ENCODE results near the gene AGO4. TPM values are rescaled to one million over a fixed set of nuclear protein-coding genes. Genes with fewer than 3 reads are reported as not detected.

AGO4 gene
- total and polyA plus RNA-seq, 2 of the 8 experiments (the other 6 are each of a cell fraction or from before 2014, with no cell fraction given), result 5.5 to 7.7 TPM

DNA sequence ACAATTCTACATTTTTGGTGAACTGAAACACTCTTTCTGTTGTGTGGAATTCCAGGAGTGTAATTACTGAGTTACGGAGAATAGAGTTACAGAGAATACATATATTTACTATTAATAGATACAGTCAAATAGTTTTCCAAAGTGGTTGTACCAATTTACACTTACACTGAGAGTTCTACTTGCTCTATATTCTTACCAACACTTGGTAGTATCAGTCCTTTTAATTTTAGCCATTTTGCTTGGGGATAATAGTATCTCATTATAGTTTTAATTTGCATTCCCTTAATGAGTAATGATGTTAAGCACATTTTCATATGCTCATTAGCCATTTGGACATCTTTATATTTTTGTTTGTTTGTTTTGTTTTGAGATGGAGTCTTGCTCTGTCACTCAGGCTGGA, 28.9 kb downstream of the AGO4 start:
- Histone ChIP-seq H3K79me2 (ENCODE audit: control insufficient read depth in 1 of 2, insufficient read depth in 2 of 2, low read length in 2 of 2) (no peaks in the 10 kb centered on the region), H4K8ac (ENCODE audit: extremely low read depth, insufficient read depth, low read length) (no peak overlapping the region), H2AFZ (ENCODE audit: low read length) (no peak overlapping the region), H3K4me1 (replicated peaks in 1 of 4; ENCODE audit: control insufficient read depth in 3 of 4, insufficient read depth in 4 of 4, low read length in 3 of 4) (no peaks in the 10 kb centered on the region), H3K56ac (replicated peaks; ENCODE audit: insufficient read length, low read depth, low read length) (no peak overlapping the region), H3K27ac (ENCODE audit: low read depth, low read length) (no peak overlapping the region), H2AK5ac (ENCODE audit: low read depth, low read length) (no peak overlapping the region), H3K27me3 (replicated peaks in 1 of 4; ENCODE audit: control insufficient read depth in 3 of 4, extremely low read depth in 1 of 4, insufficient read depth in 3 of 4, low read length in 3 of 4) (no peaks in the 10 kb centered on the region), H3K23me2 (ENCODE audit: low read depth, low read length) (no peaks in the 10 kb centered on the region), H2BK5ac (ENCODE audit: low read depth, low read length) (no peak overlapping the region), H2BK20ac (ENCODE audit: low read length) (no peak overlapping the region), H3K4me3 (ENCODE audit: extremely low read depth in 1 of 4, insufficient read depth in 2 of 4, low read depth in 3 of 4, low read length in 4 of 4) (no peak overlapping the region), H3K4me2 (ENCODE audit: insufficient read depth in 1 of 2, low read depth in 2 of 2, low read length in 2 of 2) (no peak overlapping the region), H4K91ac (replicated peaks; ENCODE audit: insufficient read length, low read length) (no peak overlapping the region), H3K4ac (replicated peaks; ENCODE audit: insufficient read length, low read depth, low read length) (no peak overlapping the region), H4K5ac (ENCODE audit: insufficient read length, low read depth, low read length) (no peak overlapping the region), H3K36me3 (ENCODE audit: control insufficient read depth in 2 of 4, insufficient read depth in 4 of 4, low read length in 3 of 4) (peaks cover 0 to 11% (median 7%) of the 10 kb centered on the region in 4 experiments; a peak in 4 of 8 replicates), H2BK120ac (replicated peaks; ENCODE audit: low read depth, low read length) (no peak overlapping the region), H2BK12ac (ENCODE audit: low read depth, low read length) (no peak overlapping the region), H3K14ac (ENCODE audit: insufficient read length) (no peak overlapping the region), H2BK15ac (ENCODE audit: low read length) (no peak overlapping the region), H3K9ac (replicated peaks in 1 of 4; ENCODE audit: extremely low read depth in 1 of 4, low read depth in 3 of 4, low read length in 3 of 4) (no peak overlapping the region), H3K79me1 (ENCODE audit: low read depth, low read length) (no peaks in the 10 kb centered on the region), H3K18ac (ENCODE audit: extremely low read depth, low read length) (no peak overlapping the region), H3K9me3 (ENCODE audit: insufficient read depth in 2 of 2, low read depth in 1 of 2, low read length in 1 of 2) (no peaks in the 10 kb centered on the region), H4K20me1 (replicated peaks in 1 of 2; ENCODE audit: control insufficient read depth in 1 of 2, insufficient read depth in 2 of 2, low read length in 2 of 2) (no peaks in the 10 kb centered on the region), H3K23ac (ENCODE audit: insufficient read length) (no peak overlapping the region)
- WGBS, 2 experiments (ENCODE audit: extremely low coverage in 1 of 2, insufficient coverage in 1 of 2, insufficient read length in 1 of 2, insufficient replicate concordance in 2 of 2, low coverage in 1 of 2, low lambda C conversion rate in 2 of 2, missing lambda C conversion rate in 1 of 2), result 92% methylated on average over 1 of the region's 1 CpG; no CpG with 5 or more reads in 1 of the 2 experiments
- CTCF ChIA-PET (ENCODE audit: partially characterized antibody), result no interaction called here
- no peak for FAIRE-seq
- TF ChIP-seq POLR2AphosphoS5 (IDR thresholded peaks at IDR 0.05; ENCODE audit: low read depth, low read length) (no peak), RAD21 (IDR thresholded peaks at IDR 0.05 in 1 of 2, conservative IDR thresholded peaks at IDR 0.05 in 1 of 2; ENCODE audit: low read depth in 2 of 2, low read length in 2 of 2) (no peak)
- POLR2A ChIA-PET (ENCODE audit: partially characterized antibody), result no interaction called here
- DNase-seq (ENCODE audit: low read depth in 1 of 2, low spot score in 2 of 2), result no peak

All from H1 (cell line).